ENCODE data around the gene KCNIP4.
"Not testable (repeated sequence)": the region's sequence is repeated elsewhere in the genome, so short reads cannot be mapped to it uniquely, and the experiment has no call there.

KCNIP4 gene

DNA sequence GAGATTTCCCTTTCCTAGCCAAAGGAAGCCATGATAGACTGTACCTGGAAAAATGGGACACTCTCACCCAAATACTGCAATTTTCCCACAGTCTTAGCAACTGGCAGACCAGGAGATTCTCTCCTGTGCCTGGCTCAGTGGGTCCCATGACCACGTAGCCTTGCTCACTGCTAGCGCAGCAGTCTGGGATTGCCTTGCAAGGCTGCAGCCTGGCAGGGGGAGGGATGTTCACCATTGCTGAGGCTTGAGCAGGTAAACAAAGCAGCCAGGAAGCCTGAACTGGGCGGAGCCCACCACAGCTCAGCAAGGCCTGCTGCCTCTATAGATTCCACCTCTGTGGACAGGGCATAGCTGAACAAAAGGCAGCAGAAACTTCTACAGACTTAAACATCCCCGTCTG lies 596.2 kb downstream of the KCNIP4 start:
- DNase-seq (ENCODE audit: low spot score) = not testable (repeated sequence)

- no peak for DNase-seq (ENCODE audit: low spot score)
Observed at GRCh38 chr4:21347142-21347541, 601.4 kb downstream of the KCNIP4 start.

- DNase-seq (ENCODE audit: low spot score) = no peak
Observed at GRCh38 chr4:21327976-21328700, 620.4 kb downstream of the KCNIP4 start.

DNA sequence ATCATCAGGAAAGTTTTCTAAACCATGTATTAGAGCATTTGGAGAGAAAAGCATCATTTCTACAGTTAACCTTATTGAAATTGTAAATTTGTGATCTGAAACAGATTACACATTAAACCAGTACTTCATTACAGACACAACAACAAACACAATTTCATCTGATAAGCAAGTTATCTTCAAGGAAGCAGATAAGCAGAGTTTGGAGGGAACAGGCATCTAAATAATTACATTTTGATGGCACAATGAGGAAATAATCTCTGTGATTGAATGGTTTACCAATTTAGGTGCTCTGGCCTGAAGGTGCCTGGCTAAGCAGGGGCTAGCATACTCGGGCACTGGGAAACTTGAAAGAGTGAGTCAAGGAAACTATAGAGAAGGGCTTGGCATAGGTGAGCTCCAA lies 628.5 kb downstream of the KCNIP4 start:
- no peak for DNase-seq (ENCODE audit: low spot score)

DNA sequence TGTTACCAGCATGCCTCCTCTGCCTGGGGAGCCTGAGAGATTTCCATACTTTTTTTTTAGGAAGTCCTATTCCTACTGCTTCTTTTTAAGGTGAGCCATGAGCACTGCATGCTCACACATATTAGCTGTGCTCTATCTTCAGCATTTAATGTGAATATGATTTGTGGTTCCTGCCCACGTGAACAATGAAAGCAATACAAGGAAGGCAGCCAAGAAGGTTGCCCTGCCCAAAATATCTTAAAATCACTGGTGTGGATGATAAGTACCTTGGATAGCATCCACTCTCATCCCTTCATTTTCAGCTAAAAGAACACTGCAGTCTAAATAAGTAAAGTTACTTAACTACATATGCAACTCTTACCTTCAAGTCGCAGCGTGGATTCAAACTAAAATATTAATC lies 640.9 kb downstream of the KCNIP4 start:
- DNase-seq (ENCODE audit: low spot score) = no peak

DNA sequence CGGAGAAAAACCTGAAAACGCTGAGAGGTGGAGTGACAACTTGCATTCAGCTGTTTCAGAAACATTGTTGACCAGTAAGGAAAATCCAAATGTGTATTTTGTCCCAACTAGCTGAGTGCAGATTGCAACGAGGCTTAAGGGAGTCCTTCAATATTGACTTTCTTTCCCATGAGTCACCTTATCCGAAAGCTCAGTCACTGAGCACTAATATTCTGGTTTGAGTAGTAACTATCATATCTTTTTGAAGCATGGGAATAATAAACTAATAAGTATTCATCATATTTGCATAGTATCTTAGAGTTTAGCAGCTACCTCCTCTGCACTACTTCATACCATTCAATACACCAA lies 644.1 kb downstream of the KCNIP4 start:
- no peak for DNase-seq (ENCODE audit: low spot score)

- DNase-seq (ENCODE audit: low spot score) = no peak
Observed at GRCh38 chr4:21290562-21290961, 658.0 kb downstream of the KCNIP4 start.

DNA sequence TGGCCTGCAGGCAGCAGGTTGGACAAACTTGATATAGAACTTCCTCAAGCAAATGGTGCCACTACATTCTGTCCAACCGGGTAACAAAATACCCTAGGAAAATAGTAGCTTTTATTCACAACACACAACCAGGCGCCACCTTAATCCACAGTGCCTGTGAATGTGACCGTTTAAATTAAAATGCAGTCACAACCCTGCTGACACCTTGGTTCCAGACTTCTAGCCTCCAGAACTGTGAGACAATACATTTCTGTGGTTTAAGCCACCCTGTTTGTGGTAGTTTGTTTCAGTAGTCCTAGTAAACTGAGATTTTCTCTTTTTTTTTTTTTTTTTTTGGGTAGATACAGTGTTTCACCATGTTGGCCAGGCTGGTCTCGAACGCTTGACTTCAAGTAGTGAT lies 672.5 kb downstream of the KCNIP4 start:
- DNase-seq (ENCODE audit: low spot score) = no peak

DNA sequence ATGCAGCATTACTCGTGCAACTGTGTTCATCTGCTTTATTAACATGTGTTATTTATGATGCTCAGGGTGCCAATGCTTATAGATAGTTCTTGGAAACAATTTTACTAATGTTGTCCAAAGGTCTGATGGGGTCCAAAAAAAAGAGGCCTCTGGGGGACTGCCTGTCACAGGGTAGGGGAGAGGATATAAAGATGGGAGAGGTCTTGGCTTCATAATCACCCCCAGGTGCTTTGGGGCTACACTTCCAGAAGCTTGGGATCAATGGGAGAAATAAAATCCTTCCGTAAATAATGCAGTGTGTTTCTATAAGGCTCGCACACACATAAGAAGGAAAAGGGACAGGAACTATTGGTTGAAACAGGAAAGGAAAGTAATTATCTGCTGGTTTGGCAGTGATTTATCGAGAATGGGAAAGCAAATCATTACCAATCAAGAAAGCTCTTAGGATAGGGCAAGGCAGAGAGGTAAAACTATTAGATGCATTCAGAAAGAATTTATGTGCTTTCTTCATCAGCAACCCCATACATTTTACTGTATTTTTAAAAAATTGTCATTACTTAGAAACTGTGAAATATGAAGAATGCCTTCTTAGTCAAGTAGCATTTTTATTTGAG lies 677.0 kb downstream of the KCNIP4 start:
- DNase-seq (ENCODE audit: low spot score) = no peak

DNA sequence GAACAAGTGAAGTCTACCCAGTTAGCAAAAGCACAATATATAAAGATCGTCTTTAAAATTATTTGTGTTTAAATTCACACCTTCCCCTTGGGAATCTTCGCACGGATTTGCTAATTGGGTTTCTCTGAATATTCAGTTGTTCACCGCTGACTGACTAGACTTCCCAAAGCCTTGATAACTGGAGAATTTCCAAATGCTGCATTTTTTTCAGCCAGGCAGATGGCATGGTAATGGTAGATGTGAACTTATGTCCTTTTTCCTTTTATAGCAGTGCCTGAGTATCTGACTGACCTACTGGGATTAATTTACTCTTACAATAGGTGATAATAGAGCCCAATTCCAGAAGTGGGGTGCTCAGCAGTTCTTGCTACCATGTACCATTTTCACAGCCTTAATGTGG lies 700.2 kb downstream of the KCNIP4 start:
- no peak for DNase-seq (ENCODE audit: low spot score)

DNA sequence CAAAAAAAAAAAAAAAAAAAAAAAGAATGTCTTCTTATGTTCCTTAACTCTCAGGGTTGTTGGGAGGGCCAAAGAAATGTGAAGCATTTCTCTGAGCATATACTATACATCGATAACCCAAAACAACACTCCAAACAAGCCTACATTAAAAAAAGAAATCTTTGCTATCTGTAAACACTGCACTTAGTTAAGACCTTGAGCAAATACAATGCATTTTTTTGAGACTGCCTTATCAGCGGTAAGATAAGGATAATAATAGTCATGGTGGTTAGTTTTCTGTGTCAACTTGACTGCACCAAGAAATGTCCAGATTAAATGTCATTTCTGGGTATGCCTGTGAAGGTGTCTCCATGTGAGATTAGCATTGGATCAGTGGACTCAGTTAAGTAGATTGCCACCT lies 706.4 kb downstream of the KCNIP4 start:
- no peak for DNase-seq (ENCODE audit: low spot score)

GRCh38 chr4:21226637-21227538 lies 721.7 kb downstream of the KCNIP4 start:
- no peak for DNase-seq (ENCODE audit: low spot score)

DNA sequence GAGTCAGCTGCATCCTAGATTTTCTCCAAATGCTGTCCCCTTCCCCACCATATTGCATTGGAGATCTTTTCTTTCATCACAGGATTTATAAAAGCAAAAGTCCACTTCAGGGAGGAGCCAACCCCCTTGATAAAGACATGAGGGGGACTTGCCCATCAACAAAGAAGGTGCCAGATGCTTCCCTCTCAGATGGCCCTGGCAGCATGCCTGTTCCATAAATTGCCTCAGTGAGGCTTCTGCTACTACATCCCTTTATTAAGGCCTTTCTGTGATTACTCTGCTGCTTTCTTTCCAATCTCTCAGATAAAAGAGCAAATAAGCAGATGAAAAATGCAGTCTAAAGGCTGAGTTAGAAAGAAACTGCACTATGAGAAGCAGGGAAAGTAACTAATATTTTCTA lies 736.7 kb downstream of the KCNIP4 start:
- DNase-seq (ENCODE audit: low spot score) = no peak

- DNase-seq (ENCODE audit: low spot score) = no peak
Observed at GRCh38 chr4:21209860-21210259, 738.7 kb downstream of the KCNIP4 start.

GRCh38 chr4:21205821-21206531 lies 742.6 kb downstream of the KCNIP4 start:
- no peak for DNase-seq (ENCODE audit: low spot score)

DNA sequence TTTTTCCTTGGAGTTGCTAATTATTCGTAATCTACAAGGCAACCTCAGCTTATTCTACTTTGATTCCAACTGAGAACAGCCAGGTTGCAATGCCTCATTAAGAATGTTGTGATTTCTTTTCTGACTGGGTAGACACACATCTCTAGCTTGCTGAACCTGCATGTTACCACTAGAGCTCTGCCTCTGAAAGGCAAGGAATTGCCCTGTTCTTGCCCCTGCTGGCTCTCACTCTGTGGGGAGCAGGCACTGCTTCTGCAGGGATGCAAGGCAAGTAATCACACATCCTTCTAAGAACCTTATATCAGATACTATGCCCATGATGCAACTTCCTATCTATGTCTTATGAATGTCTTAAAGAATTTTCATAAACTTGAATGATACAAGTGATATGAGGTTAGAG lies 745.2 kb downstream of the KCNIP4 start:
- DNase-seq (ENCODE audit: low spot score) = no peak

DNA sequence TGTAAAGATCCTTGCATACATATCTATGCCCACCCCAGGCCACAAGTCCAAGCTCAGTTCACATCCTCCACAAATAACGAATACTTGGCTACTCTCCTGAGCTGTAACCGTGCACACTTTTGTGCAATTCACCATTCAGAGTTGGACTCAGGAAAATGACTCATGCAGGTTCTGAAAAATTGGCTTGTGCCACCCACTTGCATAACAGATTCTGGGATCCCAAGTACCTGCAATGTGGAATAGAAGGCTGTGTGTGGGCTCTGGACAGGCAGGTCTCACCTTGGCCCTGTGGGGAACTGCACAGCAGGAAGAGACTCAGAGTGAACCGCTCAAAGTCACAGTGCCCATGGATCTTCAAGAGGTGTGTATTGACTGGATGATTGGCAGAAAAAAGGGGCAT lies 745.6 kb downstream of the KCNIP4 start:
- DNase-seq (ENCODE audit: low spot score) = no peak

- no peak for DNase-seq (ENCODE audit: low spot score)
Observed at GRCh38 chr4:21198683-21199082, 749.9 kb downstream of the KCNIP4 start.

GRCh38 chr4:21195682-21196081 lies 752.9 kb downstream of the KCNIP4 start:
- DNase-seq (ENCODE audit: low spot score) = no peak

GRCh38 chr4:21192367-21192766 lies 756.2 kb downstream of the KCNIP4 start:
- DNase-seq (ENCODE audit: low spot score) = no peak

GRCh38 chr4:21191317-21191716 lies 757.3 kb downstream of the KCNIP4 start:
- DNase-seq (ENCODE audit: low spot score) = no peak

DNA sequence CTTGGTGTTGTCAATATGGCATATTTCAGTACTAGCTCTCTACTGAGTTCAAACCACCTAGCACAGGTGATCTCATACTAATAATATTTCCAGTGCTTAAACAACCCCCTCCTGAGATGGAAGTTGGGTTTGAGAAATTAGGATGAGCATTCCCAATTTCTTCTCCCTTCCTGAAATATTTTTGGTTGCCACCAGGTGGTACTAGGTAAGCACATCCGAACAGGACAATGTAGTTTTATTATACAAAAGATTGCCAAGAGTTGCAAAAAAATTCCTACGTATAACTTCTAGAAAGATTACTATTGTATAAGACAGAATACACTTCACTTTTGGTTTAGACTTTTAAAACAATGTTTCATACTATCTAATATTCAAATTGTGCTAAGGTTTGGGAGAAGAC lies 763.8 kb downstream of the KCNIP4 start:
- DNase-seq (ENCODE audit: low spot score) = no peak
